Measurements from ENCODE around the gene ABCC10.
"Not testable (repeated sequence)": the region's sequence is repeated elsewhere in the genome, so short reads cannot be mapped to it uniquely, and the experiment has no call there.

ABCC10 gene

GRCh38 chr6:43407296-43407695 is 20.0 kb upstream of the ABCC10 start:
- DNase-seq (ENCODE audit: low spot score) = no peak

DNA sequence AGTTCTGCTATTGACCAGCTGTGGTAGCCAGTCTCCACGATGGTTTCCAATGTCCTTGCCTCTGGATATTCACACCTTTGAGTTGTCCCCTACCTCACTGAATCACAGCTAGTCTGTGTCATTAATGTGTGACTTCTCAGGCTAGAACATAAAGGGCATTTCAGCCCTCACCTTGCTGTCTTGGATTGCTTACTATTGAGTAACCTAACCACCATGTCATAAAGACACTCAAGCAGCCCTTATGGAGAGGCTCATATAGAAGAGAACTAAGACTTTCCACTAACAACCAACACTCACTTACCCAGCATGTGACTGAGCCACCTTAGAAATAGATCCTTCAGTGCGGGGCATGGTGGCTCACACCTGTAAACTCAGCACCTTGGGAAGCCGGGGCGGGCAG is 19.1 kb upstream of the ABCC10 start:
- no peak for DNase-seq (ENCODE audit: low spot score)

DNA sequence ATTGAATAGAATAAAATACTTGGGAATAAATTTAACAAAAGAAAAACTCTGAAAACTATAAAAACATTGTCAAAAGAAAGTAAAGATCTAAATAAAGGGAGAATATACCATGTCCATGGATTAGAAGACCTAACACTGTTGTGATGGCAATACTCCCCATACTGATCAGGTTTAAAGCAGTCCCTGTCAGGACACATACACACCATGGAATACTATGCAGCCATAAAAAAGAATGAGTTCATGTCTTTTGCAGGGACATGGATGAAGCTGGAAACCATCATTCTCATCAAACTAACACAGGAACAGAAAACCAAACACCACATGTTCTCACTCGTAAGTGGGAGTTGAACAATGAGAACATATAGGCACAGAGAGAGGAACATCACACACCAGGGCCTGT is 16.6 kb upstream of the ABCC10 start:
- not testable (repeated sequence) for DNase-seq (ENCODE audit: low spot score)

DNA sequence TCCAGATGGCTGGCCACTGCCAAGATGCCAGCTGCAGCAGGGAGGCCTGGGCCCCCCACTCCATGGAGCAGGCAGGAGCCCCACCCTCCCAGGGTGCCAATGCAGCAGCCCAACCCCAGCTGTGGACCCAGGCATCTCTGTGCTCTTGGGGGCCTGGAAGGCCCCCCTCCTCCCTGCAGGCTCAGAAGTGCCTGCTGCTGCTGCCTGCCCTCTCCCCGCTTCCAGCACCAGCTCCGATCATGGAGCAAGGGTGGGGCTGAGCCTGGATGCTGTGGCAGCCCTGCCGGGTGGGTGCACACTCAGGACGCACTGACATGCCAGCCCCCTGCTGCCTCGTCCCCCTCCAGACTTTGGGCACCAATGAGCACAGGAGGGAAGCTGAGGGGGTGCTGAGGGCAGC is 14.8 kb upstream of the ABCC10 start:
- DNase-seq (ENCODE audit: low spot score) = no peak

- no peak for DNase-seq (ENCODE audit: low spot score)
Observed at GRCh38 chr6:43413002-43413401, 14.3 kb upstream of the ABCC10 start.

DNA sequence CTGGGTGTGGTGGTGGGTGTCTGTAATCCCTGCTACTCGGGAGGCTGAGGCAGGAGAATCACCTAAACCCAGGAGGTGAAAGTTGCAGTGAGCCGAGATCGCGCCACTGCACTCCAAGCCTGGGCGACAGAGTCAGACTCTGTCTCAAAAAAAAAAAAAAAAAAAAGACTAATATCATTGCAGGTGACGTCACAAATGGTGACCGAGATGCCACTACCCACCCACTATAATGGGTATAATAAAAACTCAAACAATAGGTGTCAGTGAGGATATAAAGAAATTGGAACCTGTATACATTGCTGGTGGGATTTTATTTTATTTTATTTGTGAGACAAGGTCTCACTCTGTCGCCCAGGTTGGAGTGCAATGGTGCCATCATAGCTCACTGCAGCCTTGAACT is 12.1 kb upstream of the ABCC10 start:
- not testable (repeated sequence) for DNase-seq (ENCODE audit: low spot score)

DNA sequence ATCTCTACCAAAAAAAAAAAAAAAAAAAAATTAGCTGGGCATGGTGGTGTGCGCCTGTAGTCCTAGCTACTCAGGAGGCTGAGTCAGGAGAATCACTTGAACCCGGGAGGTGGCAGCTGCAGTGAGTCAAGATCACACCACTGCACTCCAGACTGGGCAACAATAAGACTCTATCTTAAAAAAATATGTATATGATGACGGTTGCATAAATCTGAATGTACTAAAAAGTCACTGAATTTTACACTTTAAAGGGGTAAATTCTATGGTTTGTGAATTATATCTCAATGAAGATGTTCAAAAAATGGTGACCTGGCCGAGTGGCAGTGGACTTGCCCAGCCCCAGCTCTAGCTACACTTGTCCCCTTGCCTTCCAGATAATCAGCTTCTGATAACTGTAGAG is 10.4 kb upstream of the ABCC10 start:
- DNase-seq (ENCODE audit: low spot score) = no peak

GRCh38 chr6:43420012-43420709 is 7.2 kb upstream of the ABCC10 start:
- DNase-seq (ENCODE audit: low spot score) = no peak

DNA sequence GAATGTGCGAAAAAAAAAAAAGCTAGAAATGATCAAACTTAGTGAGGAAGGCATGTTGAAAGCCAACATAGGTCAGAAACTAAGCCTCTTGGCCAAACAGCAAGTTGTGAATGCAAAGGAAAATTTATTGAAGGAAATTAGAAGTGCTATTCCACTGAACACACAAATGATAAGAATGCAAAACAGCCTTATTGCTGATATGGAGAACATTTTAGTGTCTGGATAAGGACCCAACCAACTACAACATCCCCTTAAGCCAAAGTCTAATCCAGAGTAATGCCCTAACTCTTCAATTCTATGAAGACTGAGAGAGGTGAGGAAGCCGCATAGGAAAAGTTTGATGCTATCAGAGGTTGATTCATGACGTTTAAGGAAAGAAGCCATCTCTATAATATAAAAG is 5.5 kb upstream of the ABCC10 start:
- DNase-seq (ENCODE audit: low spot score) = no peak

DNA sequence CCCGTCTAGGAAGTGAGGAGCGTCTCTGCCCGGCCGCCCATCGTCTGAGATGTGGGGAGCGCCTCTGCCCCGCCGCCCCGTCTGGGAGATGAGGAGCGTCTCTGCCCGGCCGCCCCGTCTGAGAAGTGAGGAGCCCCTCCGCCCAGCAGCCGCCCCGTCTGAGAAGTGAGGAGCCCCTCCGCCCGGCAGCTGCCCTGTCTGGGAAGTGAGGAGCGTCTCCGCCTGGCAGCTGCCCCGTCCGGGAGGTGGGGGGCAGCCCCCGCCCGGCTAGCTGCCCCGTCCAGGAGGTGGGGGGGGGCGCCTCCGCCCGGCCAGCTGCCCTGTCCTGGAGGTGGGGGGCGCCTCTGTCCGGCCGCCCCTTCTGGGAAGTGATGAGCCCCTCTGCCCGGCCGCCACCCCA is 2.3 kb upstream of the ABCC10 start:
- not testable (repeated sequence) for DNase-seq (ENCODE audit: low spot score)

GRCh38 chr6:43426928-43427405 is 374 bp upstream of the ABCC10 start:
- no peak for DNase-seq (ENCODE audit: low spot score)

GRCh38 chr6:43428112-43428570 is 800 bp downstream of the ABCC10 start:
- DNase-seq (ENCODE audit: low spot score) = peak; percentile 7

DNA sequence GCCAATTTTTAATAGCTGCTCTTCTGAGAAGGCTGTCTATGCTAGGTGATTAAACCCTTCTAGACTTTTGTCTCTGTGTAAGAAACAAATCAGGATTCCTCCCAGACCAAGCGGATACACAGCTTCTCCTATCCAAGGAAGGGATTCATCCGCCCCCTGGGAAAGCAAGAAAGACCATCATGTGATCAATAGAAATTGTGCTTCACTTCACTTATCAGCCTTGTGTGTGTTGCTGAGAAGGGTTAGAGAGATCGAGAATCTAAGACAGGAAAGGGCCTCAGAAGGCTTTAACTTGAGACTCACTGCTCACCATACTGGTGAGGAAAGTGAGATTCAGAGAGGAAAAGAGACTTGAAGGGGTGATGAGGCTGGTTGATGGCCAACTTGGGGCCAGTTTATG is 1.5 kb downstream of the ABCC10 start:
- peak; percentile 8 for DNase-seq (ENCODE audit: low spot score)

DNA sequence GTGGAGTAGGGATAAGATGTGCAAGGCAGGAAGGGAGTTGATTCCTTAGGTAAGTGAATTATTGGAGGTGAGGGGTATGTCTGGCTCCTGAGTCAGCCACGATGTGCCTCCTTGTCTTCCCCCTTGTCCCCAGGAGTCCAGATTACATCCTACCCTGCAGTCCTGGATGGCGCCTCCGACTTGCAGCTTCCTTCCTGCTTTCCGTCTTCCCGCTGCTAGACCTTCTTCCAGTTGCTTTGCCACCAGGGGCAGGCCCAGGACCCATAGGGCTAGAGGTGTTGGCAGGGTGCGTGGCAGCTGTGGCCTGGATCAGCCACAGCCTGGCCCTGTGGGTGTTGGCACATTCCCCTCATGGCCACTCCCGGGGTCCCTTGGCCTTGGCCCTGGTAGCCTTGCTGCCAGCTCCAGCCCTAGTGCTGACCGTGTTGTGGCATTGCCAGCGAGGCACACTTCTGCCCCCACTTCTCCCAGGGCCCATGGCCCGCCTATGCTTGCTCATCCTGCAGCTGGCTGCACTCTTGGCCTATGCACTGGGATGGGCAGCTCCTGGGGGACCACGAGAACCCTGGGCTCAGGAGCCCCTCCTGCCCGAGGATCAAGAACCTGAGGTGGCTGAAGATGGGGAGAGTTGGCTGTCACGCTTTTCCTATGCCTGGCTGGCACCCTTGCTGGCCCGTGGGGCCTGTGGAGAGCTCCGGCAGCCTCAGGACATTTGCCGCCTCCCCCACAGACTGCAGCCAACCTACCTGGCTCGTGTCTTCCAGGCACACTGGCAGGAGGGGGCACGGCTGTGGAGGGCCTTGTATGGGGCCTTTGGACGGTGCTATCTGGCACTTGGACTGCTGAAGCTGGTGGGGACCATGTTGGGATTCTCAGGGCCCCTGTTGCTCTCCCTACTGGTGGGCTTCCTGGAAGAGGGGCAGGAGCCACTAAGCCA is 4.9 kb downstream of the ABCC10 start:
- DNase-seq (ENCODE audit: low spot score) = no peak

DNA sequence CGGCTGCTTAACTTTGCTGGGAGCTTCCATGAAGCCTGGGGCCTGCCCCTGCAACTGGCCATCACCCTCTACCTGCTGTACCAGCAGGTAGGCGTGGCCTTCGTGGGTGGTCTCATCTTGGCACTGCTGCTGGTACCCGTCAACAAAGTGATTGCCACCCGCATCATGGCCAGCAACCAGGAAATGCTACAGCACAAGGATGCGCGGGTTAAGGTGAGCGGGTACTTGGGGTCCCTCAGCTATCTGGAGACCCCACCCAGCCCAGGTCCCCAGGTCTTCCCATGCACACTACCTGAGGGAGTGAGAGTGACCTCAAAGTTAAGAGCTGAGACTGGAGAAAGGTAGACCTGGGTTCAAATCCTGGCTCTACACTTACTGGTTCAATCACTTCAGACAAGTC is 5.8 kb downstream of the ABCC10 start:
- no peak for DNase-seq (ENCODE audit: low spot score)

DNA sequence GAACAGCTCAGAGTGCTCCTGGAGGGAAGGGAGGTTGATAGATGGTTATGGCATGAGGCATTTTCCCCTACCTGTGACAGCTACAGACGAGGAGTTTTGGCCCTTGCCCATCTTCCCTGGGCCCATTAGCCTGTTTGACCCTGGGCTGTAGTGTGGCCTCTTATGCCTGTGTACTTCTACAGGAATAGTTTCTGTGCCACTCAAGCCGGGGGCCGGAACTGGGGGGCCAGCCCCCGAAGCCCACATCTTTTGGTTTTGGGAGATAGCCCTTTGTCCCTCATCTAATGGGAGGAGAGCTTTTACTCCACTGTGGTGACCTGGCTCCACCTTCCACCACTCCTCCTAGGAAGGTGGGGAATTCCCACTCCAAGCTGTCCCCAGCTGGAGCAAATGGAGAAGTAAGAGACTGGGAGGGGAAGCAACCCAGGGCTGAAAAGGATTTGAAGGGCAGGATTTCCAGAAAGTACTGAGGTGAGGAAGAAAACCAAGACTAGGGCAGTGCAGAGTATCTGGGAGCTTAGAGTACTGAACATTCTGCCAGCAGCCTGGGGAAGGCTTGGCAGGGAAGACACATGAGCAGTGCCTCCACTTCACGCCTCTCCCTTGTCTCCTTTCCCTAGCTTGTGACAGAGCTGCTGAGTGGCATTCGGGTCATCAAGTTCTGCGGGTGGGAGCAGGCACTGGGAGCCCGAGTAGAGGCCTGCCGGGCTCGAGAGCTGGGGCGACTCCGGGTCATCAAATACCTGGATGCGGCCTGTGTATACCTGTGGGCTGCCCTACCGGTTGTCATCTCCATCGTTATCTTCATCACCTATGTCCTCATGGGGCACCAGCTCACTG is 6.9 kb downstream of the ABCC10 start:
- DNase-seq (ENCODE audit: low spot score) = no peak

DNA sequence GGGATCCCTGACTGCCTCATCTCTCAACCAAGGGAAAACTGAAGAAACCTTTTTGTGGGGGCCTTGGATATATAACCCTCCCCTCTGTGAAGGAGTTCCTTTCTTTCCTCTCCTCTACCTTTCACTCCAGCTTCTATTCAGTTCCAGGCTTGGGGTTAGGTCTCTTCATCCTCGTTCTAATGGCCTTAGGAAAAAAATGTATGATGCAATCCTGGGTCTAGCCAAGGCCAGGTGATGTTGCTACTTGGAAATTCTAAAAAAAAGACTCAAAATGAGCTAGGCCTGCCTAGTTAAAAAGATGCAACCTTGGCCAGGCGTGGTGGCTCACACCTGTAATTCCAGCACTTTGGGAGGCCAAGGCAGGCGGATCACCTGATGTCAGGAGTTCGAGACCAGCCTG is 7.6 kb downstream of the ABCC10 start:
- DNase-seq (ENCODE audit: low spot score) = no peak

DNA sequence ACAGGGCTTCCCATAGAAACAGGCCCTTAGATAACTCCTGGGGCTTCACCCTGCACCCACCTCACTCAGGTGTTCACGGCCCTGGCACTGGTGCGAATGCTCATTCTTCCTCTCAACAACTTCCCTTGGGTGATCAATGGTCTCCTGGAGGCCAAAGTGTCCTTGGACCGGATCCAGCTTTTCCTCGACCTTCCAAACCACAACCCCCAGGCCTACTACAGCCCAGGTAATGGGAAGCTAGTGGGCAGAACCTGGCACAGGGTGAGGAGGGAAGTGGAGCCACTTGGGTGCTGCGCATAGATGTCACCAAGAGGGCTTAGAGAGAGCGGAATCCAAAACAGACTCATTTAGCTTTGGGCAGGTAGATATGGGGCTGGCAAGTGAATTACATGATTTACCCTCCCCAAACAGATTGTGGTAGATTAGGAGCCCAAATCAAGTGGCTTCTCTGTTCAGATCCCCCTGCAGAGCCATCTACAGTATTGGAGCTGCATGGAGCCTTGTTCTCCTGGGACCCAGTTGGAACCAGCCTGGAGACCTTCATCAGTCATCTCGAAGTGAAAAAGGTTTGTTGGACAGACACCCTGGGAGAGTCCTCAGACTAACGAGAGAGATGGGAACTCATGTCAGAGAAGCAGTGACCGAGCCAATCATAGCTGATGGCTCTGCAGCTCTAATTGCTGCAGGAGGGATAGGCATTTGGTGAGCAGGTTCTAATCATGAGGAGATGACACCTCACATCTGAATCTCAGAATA is 8.5 kb downstream of the ABCC10 start:
- DNase-seq (ENCODE audit: low spot score) = no peak

GRCh38 chr6:43436577-43437282 is 9.4 kb downstream of the ABCC10 start:
- DNase-seq (ENCODE audit: low spot score) = no peak

DNA sequence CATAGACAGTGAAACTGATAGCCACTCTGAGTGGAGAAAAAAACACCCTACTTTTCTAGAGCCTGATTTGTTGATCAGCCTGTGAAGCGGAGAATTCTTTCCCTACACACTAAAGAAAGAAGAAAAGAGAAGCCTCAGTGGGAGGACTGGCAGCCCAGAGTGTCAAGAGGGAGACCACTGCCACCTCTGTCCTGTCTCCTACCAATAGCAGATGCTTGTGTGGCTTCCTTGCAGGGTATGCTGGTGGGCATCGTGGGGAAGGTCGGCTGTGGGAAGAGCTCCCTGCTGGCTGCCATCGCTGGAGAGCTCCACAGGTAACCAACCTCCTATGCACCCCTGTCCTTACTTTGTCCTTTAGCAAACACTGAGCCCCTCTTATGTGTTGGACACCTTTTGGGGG is 10.4 kb downstream of the ABCC10 start:
- no peak for DNase-seq (ENCODE audit: low spot score)

GRCh38 chr6:43442935-43443334 is 15.6 kb downstream of the ABCC10 start:
- no peak for DNase-seq (ENCODE audit: low spot score)
